Umbilical cord (tissue), 2 donors: ENCODE data around the gene TAF11L6. TPM values are rescaled to one million over a fixed set of nuclear protein-coding genes. Genes with fewer than 3 reads are reported as not detected.
"Not testable (repeated sequence)": the region's sequence is repeated elsewhere in the genome, so short reads cannot be mapped to it uniquely, and the experiment has no call there.

ENCODE experiments used
- DNase-seq: peaks from one replicate; pipeline ENCODE4 v3.0.0-alpha.2; 2015; ENCODE audit warnings: low spot score
- total RNA-seq: library from RNA; depleted of rRNA; stranded (reverse); fragments of >200 nt; gene quantifications from one replicate; pipeline ENCODE4 v1.2.3, GENCODE V29; 2014; ENCODE audit warnings: low replicate concordance; ENCODE audit not compliant: insufficient read depth

Gene TAF11L6
- not detected for total RNA-seq

GRCh38 chr5:17528369-17528768 lies at the start of gene TAF11L6:
TSS of gene TAF11L6 (plus strand) at chr5:17528669.
- not testable (repeated sequence) for DNase-seq

- DNase-seq: no peak
Measured at GRCh38 chr5:17481378-17481777, 47.1 kb upstream of the TAF11L6 start.

- DNase-seq: no peak
Measured at GRCh38 chr5:17482790-17483189, 45.7 kb upstream of the TAF11L6 start.

DNA sequence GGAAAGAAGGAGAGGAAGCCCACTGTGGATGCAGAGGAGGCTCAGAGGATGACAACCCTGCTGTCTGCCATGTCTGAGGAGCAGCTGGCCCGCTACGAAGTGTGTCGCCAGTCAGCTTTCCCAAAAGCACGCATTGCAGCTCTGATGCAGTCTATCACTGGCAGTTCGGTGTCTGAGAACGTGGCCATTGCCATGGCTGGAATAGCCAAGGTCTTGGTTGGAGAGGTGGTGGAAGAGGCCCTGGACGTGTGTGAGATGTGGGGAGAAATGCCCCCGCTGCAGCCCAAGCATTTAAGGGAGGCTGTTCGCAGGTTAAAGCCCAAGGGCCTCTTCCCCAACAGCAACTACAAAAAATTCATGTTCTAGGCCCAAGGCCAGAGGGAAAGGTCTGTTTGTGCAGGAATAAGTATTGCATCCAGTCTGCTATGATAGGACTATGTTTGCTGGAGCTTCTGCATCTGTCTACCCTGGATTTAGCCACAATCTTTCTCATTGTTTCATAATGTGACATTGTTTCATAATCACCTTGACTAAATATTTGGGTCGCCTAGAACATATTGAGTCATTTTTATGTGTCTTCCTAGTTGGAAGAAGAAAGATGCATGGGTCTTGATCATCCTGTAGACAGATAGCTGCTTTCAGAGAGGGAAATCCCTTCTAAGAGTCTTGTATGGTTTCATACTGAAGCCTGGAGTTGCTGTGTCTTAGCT lies 41.9 kb upstream of the TAF11L6 start:
- not testable (repeated sequence) for DNase-seq

DNA sequence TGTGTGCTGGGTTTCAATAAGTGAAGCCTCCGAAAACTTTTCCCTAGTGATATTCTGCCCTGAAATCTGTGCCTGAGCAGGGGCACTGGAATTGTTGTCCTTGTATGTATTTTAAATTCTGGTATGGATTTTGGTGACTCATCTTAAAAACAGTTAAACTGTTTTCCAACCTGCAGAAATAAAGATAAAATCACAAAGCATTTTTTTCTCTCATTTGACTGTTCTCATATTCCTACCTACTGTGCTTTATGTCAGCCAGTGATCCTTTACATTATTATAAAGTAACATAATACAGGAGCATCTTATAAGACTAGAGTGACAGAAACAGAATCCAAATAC lies 41.3 kb upstream of the TAF11L6 start:
- no peak for DNase-seq

GRCh38 chr5:17491257-17491656 lies 37.2 kb upstream of the TAF11L6 start:
- not testable (repeated sequence) for DNase-seq

- no peak for DNase-seq
Measured at GRCh38 chr5:17492770-17493169, 35.7 kb upstream of the TAF11L6 start.

GRCh38 chr5:17497446-17497845 lies 31.0 kb upstream of the TAF11L6 start:
- no peak for DNase-seq

GRCh38 chr5:17497931-17498330 lies 30.5 kb upstream of the TAF11L6 start, which contains the start of gene TAF11L2:
TSS of gene TAF11L2 (plus strand) at chr5:17498231.
- not testable (repeated sequence) for DNase-seq

DNA sequence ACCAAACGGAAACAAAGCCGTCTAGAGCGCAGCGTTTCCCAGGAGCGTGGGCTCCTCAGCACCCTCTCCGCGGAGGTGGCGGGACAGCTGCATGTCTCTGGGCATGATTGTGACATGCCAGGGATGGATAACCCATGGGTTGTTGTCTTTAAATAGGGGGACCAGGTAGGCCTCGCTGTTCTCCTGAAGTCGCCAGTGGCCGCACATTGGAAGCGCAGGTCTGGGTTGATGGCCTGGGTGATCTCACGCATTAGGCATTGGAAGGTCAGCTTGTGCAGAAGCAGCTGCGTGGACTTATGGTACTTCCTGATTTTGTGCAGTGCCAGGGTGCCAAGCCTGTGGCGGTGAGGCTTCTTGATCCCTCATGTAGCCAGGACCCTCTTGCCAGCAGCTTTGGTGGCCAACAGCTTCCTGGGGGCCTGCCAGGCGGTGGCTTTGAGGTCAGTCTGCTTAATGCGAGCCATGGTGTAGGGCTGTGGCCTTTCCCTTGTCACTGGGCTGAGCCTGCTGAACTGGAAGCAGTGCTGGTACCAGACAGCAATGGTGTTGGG lies 16.6 kb upstream of the TAF11L6 start:
- no peak for DNase-seq

GRCh38 chr5:17517526-17517925 lies 10.9 kb upstream of the TAF11L6 start:
- DNase-seq: not testable (repeated sequence)

DNA sequence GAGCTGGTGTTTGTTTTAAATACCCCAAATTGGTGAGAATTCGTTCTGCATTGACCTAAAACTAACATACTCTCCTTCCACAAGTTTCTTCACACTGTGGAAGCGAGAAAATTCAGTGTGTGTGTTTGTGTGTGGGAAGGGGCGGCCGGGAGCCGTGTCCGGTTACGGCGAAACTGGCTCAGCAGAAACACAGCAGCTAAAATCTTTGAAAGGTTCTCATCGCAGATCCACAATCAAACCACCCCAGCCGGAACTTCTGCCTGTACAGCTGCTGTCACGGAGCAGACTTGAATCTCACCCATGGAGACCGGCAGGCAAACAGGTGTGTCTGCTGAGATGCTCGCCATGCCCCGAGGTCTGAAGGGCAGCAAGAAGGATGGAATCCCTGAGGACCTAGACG lies 10.4 kb upstream of the TAF11L6 start, which contains the start of gene TAF11L3:
Gene TAF11L3, plus strand, starts transcription at position 301 of the 400 bp plus-strand sequence.
- not testable (repeated sequence) for DNase-seq

DNA sequence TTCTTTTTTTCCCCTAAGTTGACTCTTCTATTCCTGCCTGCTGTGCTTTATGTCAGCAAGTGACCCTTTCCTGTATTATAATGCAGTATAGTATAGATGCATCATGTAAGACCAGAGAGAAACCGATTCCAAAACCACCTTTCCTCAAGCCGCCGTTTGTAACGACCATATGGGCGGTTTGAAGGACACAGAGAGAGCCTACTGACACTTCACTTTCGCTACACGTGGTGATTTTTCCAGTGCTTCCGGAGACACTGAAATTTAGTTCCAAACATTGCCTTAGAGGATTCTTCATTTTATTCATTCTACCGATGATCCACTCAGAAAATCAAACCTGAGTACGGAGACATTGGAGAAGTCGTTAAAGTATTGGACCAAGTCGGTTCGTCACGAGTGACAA lies 9.0 kb upstream of the TAF11L6 start:
- not testable (repeated sequence) for DNase-seq

GRCh38 chr5:17521501-17521900 lies 7.0 kb upstream of the TAF11L6 start, which contains the start of gene TAF11L4:
TSS of gene TAF11L4 (plus strand) at chr5:17521801.
- DNase-seq: not testable (repeated sequence)

DNA sequence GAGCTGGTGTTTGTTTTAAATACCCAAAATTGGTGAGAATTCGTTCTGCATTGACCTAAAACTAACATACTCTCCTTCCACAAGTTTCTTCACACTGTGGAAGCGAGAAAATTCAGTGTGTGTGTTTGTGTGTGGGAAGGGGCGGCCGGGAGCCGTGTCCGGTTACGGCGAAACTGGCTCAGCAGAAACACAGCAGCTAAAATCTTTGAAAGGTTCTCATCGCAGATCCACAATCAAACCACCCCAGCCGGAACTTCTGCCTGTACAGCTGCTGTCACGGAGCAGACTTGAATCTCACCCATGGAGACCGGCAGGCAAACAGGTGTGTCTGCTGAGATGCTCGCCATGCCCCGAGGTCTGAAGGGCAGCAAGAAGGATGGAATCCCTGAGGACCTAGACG lies 3.5 kb upstream of the TAF11L6 start, which contains the start of gene TAF11L5:
Gene TAF11L5, plus strand, starts transcription at position 301 of the 400 bp plus-strand sequence.
- not testable (repeated sequence) for DNase-seq

- not testable (repeated sequence) for DNase-seq
Measured at GRCh38 chr5:17526504-17526903, 2.0 kb upstream of the TAF11L6 start.

Other genes starting within 250 kb of the TAF11L6 start
- gene TAF11L2, start 30.4 kb upstream of the TAF11L6 start, total RNA-seq: 5.3 TPM
- not detected for gene TAF11L3, start 10.3 kb upstream of the TAF11L6 start, total RNA-seq
- gene TAF11L4, start 6.9 kb upstream of the TAF11L6 start, total RNA-seq: not detected
- gene TAF11L5, start 3.4 kb upstream of the TAF11L6 start, total RNA-seq: 16.4 TPM
- not detected for gene TAF11L7, start 57.1 kb downstream of the TAF11L6 start, total RNA-seq
- gene TAF11L8, start 62.3 kb downstream of the TAF11L6 start, total RNA-seq: not detected
- 16.4 TPM for gene TAF11L9, start 65.7 kb downstream of the TAF11L6 start, total RNA-seq
- 16.4 TPM for gene TAF11L10, start 69.2 kb downstream of the TAF11L6 start, total RNA-seq
- gene TAF11L11, start 75.5 kb downstream of the TAF11L6 start, total RNA-seq: 0.96 TPM
- gene TAF11L12, start 81.7 kb downstream of the TAF11L6 start, total RNA-seq: 0.96 TPM
- 5.3 TPM for gene TAF11L13, start 103.4 kb downstream of the TAF11L6 start, total RNA-seq
- 9.4 TPM for gene TAF11L14, start 105.8 kb downstream of the TAF11L6 start, total RNA-seq